ENCODE measurements around the gene ATG4D.

The ATG4D gene

DNA sequence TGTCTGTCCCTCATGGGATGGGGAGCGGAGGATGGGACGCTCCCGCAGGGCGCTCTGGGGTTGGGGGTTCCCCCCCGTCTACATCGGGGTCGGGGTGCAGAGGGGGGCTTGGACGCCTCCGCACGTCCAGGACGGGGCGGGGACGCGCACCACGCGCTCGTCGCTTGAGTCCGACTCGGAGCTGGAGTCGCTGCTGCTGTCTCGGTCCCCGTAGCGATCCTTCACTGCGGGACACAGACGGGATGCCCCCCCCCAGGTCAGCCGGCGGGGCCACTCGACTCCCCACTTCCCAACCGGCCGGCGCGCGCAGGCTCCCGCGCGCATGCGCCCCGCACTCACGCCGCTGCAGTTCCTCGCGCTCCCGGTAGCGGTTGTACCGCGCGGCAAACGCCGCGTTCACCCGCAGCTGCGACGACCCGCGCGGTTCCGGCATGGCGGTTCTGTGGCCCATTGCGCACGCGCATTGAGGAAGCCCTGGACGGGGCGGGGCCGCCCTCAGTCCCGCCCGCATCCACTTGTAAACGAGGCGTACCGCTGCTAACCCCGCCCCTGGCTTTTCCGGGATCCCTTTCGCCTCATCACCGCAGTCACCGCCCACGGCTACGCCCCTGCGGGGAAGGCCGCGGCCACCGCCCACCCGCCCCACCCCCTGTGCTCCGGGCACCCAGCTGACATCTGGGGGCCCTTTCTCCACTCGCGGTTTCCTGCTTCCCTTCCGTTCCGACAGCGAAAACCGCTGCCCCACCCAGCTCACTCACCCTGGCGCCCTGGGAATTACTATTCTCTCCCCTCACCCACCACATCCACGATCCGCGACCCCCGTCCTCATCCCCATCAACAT is 22.1 kb downstream of the ATG4D start, which contains the start of gene KRI1 (continued):
- TF ChIP-seq ZNF704 (tag by site-specific recombination; IDR thresholded peaks at IDR 0.05) (no peak), ZNF600 (tag by site-specific recombination; IDR thresholded peaks at IDR 0.05) (peak; percentile 68), KLF10 (tag by site-specific recombination; IDR thresholded peaks at IDR 0.05) (peak; percentile 99), BCL11B (tag by site-specific recombination; IDR thresholded peaks at IDR 0.05; ENCODE audit: low read depth) (no peak), ZNF366 (tag by site-specific recombination; conservative IDR thresholded peaks at IDR 0.05) (no peak), ZNF423 (tag by site-specific recombination; IDR thresholded peaks at IDR 0.05) (no peak), BCL6B (tag by site-specific recombination; IDR thresholded peaks at IDR 0.05) (no peak), ZNF501 (tag by site-specific recombination; IDR thresholded peaks at IDR 0.05) (peak; percentile 69), ZNF792 (tag by site-specific recombination; IDR thresholded peaks at IDR 0.05) (no peak), SP2 (tag by site-specific recombination; IDR thresholded peaks at IDR 0.05) (peak; percentile 99), ZNF544 (tag by site-specific recombination; IDR thresholded peaks at IDR 0.05) (no peak), ZNF335 (tag by site-specific recombination; conservative IDR thresholded peaks at IDR 0.05) (peak; percentile 34; the same call in 1 of the 2 replicates), ZNF626 (tag by site-specific recombination; IDR thresholded peaks at IDR 0.05) (no peak), GLI4 (tag by site-specific recombination; IDR thresholded peaks at IDR 0.05) (0 out of 2 replicates have a peak, but pooled peaks have one; percentile 68), ZNF10 (tag by site-specific recombination; IDR thresholded peaks at IDR 0.05) (no peak; the same call in 1 of the 2 replicates), ZNF747 (tag by site-specific recombination; IDR thresholded peaks at IDR 0.05) (no peak), KLF8 (tag by site-specific recombination; IDR thresholded peaks at IDR 0.05) (peak; percentile 98), ZNF843 (tag by site-specific recombination; IDR thresholded peaks at IDR 0.05) (0 out of 2 replicates have a peak, but pooled peaks have one; percentile 28), ZNF837 (tag by site-specific recombination; IDR thresholded peaks at IDR 0.05) (no peak), OVOL3 (tag by site-specific recombination; IDR thresholded peaks at IDR 0.05) (no peak), ZNF585B (tag by site-specific recombination; IDR thresholded peaks at IDR 0.05) (no peak), ZNF324 (tag by site-specific recombination; IDR thresholded peaks at IDR 0.05) (no peak), ZNF768 (tag by site-specific recombination; IDR thresholded peaks at IDR 0.05) (no peak), ZNF48 (tag by site-specific recombination; IDR thresholded peaks at IDR 0.05) (no peak), ZNF274 (IDR thresholded peaks at IDR 0.05; ENCODE audit: low read length) (no peak), ZNF274 (tag by site-specific recombination; IDR thresholded peaks at IDR 0.05; ENCODE audit: borderline replicate concordance) (no peak), ZNF112 (tag by site-specific recombination; IDR thresholded peaks at IDR 0.05) (no peak), MEIS1 (CRISPR knock-in tag; IDR thresholded peaks at IDR 0.05; ENCODE audit: borderline replicate concordance) (no peak), ZNF211 (tag by site-specific recombination; IDR thresholded peaks at IDR 0.05; ENCODE audit: low read depth) (no peak)
- TF ChIP-seq, protein P1, sequence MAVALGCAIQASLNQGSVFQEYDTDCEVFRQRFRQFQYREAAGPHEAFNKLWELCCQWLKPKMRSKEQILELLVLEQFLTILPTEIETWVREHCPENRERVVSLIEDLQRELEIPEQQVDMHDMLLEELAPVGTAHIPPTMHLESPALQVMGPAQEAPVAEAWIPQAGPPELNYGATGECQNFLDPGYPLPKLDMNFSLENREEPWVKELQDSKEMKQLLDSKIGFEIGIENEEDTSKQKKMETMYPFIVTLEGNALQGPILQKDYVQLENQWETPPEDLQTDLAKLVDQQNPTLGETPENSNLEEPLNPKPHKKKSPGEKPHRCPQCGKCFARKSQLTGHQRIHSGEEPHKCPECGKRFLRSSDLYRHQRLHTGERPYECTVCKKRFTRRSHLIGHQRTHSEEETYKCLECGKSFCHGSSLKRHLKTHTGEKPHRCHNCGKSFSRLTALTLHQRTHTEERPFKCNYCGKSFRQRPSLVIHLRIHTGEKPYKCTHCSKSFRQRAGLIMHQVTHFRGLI (tag by site-specific recombination; IDR thresholded peaks at IDR 0.05) = no peak
- TF ChIP-seq, protein P2, sequence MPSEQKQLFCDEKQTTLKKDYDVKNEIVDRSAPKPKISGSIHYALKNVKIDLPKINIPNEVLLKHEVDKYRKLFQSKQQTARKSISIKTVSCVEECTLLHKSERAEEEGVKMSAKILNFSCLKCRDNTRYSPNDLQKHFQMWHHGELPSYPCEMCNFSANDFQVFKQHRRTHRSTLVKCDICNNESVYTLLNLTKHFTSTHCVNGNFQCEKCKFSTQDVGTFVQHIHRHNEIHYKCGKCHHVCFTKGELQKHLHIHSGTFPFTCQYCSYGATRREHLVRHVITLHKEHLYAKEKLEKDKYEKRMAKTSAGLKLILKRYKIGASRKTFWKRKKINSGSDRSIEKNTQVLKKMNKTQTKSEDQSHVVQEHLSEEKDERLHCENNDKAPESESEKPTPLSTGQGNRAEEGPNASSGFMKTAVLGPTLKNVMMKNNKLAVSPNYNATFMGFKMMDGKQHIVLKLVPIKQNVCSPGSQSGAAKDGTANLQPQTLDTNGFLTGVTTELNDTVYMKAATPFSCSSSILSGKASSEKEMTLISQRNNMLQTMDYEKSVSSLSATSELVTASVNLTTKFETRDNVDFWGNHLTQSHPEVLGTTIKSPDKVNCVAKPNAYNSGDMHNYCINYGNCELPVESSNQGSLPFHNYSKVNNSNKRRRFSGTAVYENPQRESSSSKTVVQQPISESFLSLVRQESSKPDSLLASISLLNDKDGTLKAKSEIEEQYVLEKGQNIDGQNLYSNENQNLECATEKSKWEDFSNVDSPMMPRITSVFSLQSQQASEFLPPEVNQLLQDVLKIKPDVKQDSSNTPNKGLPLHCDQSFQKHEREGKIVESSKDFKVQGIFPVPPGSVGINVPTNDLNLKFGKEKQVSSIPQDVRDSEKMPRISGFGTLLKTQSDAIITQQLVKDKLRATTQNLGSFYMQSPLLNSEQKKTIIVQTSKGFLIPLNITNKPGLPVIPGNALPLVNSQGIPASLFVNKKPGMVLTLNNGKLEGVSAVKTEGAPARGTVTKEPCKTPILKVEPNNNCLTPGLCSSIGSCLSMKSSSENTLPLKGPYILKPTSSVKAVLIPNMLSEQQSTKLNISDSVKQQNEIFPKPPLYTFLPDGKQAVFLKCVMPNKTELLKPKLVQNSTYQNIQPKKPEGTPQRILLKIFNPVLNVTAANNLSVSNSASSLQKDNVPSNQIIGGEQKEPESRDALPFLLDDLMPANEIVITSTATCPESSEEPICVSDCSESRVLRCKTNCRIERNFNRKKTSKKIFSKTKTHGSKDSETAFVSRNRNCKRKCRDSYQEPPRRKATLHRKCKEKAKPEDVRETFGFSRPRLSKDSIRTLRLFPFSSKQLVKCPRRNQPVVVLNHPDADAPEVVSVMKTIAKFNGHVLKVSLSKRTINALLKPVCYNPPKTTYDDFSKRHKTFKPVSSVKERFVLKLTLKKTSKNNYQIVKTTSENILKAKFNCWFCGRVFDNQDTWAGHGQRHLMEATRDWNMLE (tag by site-specific recombination; conservative IDR thresholded peaks at IDR 0.05; ENCODE audit: low read depth) = no peak
- TF ChIP-seq, protein P3, sequence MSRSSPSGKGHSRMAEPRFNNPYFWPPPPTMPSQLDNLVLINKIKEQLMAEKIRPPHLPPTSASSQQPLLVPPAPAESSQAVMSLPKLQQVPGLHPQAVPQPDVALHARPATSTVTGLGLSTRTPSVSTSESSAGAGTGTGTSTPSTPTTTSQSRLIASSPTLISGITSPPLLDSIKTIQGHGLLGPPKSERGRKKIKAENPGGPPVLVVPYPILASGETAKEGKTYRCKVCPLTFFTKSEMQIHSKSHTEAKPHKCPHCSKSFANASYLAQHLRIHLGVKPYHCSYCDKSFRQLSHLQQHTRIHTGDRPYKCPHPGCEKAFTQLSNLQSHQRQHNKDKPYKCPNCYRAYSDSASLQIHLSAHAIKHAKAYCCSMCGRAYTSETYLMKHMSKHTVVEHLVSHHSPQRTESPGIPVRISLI (tag by site-specific recombination; IDR thresholded peaks at IDR 0.05) = no peak
